ENCODE data around the gene CTSE.
"Not testable (repeated sequence)": the region's sequence is repeated elsewhere in the genome, so short reads cannot be mapped to it uniquely, and the experiment has no call there.

The CTSE gene

GRCh38 chr1:206000641-206001339 is 22.9 kb downstream of the CTSE start:
- DNase-seq (ENCODE audit: low read depth), result no peak
- no peak overlapping the region for H3K4me3 ChIP-seq (ENCODE audit: low read depth, low read length)

GRCh38 chr1:205998457-205999241 is 25.0 kb downstream of the CTSE start:
- no peak for DNase-seq (ENCODE audit: low read depth)
- H3K4me3 ChIP-seq (ENCODE audit: low read depth, low read length), result no peak overlapping the region

GRCh38 chr1:205996641-205997040 is 27.1 kb downstream of the CTSE start:
- not testable (repeated sequence) for H3K4me3 ChIP-seq (ENCODE audit: low read depth, low read length); DNase-seq (ENCODE audit: low read depth)

GRCh38 chr1:205994346-205994745 is 29.3 kb downstream of the CTSE start:
- no peak overlapping the region for H3K4me3 ChIP-seq (ENCODE audit: low read depth, low read length)
- no peak for DNase-seq (ENCODE audit: low read depth)

GRCh38 chr1:205993068-205993467 is 30.6 kb downstream of the CTSE start:
- no peak for DNase-seq (ENCODE audit: low read depth)
- no peak overlapping the region for H3K4me3 ChIP-seq (ENCODE audit: low read depth, low read length)

- DNase-seq (ENCODE audit: low read depth), result no peak
These were observed 31.3 kb downstream of the CTSE start for GRCh38 chr1:205992218-205992882.

DNA sequence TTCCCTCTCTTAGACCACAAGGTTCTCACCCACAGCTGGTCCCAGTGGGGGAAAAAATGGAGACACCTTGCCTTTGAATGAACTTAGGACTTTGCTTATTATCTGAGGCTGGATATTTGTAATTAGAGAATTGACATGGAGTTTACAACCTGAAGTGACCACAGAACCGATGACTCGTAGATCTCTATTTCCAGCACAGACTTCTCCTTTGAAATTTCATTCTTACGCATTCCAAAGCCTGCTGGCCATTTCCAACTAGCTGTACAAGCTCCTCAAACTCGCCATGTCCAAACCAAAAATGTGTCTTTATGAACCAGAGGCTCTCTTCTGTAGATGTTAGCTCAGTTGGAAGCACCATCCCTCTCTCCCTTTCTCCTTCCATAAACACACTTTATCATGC is 32.5 kb downstream of the CTSE start:
- no peak for DNase-seq (ENCODE audit: low read depth)
- H3K4me3 ChIP-seq (ENCODE audit: low read depth, low read length), result no peak overlapping the region

More at GRCh38 chr1:205992218-205992882, 31.3 kb downstream of the CTSE start:
- no peak overlapping the region for H3K4me3 ChIP-seq (ENCODE audit: low read depth, low read length)

DNA sequence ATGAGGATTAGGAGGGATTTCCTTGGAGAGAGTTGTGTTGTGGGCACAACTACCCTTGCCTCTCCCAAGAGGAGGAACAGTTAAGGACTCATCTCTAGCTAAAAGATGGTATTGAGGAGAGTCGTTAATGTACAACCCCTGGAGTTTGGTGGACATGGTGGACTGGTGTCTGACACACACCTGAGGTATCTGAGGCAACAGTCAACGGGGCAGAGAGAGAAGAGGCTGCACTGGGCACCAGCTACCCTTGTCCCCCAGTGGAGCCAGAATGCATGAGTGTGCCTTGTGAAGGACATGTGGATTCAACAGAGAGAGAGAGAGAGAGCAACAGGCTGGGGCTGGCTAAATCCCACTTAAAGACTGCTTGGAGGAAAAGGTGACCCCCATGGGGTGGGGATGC is 33.5 kb downstream of the CTSE start:
- H3K4me3 ChIP-seq (ENCODE audit: low read depth, low read length), result no peak overlapping the region
- no peak for DNase-seq (ENCODE audit: low read depth)

- H3K4me3 ChIP-seq (ENCODE audit: low read depth, low read length), result no peak overlapping the region
- DNase-seq (ENCODE audit: low read depth), result no peak
These were observed 33.9 kb downstream of the CTSE start for GRCh38 chr1:205989786-205990185.

GRCh38 chr1:205988585-205988995 is 35.1 kb downstream of the CTSE start:
- H3K4me3 ChIP-seq (ENCODE audit: low read depth, low read length), result no peak overlapping the region
- no peak for DNase-seq (ENCODE audit: low read depth)

- DNase-seq (ENCODE audit: low read depth), result no peak
- no peak overlapping the region for H3K4me3 ChIP-seq (ENCODE audit: low read depth, low read length)
These were observed 36.8 kb downstream of the CTSE start for GRCh38 chr1:205986861-205987260.

GRCh38 chr1:205986292-205986691 is 37.4 kb downstream of the CTSE start:
- no peak overlapping the region for H3K4me3 ChIP-seq (ENCODE audit: low read depth, low read length)
- DNase-seq (ENCODE audit: low read depth), result no peak

DNA sequence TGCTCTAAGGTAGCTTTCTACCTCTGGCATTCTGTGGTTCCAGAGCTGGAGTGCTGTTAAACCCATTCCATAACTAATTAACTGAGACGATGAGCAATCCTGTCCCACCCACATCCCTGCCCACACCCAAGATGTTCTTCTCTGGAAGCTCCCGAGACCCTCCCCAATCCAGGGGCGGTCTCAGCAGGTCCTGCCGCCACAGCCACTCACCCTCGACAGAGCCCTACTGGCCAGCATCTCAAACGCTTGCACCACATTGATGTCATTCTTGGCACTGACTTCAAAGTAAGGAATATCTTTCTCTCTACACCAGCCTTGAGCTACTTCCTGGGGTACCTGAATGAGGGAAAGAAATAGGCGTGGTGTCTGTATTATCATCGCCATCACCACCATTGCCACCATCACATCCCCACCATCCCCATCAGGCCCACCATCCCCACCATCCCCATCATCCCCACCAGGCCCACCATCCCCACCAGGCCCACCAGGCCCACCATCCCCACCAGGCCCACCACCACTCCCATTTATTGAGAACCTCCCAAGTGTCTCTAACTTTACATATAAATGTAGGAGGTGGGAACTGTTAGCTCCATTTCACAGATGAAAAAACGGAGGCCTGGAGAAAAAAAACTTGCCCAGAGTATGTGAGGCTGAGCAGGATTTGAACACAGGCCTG is 38.2 kb downstream of the CTSE start:
- no peak overlapping the region for H3K4me3 ChIP-seq (ENCODE audit: low read depth, low read length)
- DNase-seq (ENCODE audit: low read depth), result no peak

DNA sequence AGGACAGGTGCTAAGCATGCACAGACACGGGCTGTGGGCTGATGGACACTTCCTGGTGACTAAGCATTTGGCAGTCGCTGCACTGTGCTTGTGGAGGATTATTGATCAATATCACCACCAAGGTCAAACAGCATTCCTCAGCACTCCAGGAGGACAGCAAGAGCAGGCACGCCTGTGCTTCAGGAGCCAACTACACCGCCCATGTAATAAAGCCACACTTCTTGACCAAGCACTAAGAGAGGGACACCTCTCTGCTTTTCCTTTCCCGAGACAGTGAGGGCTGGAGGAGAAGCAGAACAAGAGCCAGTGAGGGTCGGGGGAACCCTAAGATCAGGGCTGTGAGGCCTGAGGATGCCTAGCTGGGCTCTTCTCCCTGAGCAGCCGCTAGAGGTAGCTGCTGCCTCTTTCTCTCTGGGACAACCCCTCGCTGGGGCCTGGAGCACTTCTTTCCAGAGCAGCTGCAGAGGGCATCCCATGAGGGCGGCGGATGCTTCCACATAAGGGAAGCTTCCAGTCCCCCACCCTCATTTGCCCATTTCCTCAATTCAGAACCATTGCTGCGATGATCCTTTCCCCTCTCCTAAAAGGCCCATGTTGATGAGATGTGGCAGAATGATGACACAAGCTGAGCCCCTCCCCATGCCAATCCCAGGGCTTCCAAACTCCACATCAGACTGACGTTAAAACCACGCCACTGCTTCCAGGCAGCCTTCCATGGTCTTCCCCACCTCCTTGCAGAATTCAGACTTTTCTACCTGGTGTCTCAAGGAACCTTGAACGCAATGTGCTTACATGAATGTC is 39.6 kb downstream of the CTSE start:
- H3K4me3 ChIP-seq (ENCODE audit: low read depth, low read length), result no peak overlapping the region
- DNase-seq (ENCODE audit: low read depth), result no peak

DNA sequence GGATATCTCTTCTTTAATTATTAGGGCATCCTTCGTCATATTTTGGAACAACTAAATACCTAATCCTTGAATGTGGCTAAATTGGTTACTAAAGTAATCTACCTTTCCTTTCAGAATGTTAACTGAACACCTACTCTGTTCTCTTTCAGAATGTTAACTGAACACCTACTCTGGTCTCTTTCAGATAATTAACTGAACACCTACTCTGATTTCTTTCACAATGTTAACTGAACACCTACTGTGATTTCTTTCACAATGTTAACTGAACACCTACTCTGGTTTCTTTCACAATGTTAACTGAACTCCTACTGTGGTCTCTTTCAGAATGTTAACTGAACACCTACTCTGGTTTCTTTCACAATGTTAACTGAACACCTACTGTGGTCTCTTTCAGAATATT is 42.4 kb downstream of the CTSE start:
- no peak for DNase-seq (ENCODE audit: low read depth)
- H3K4me3 ChIP-seq (ENCODE audit: low read depth, low read length), result no peak overlapping the region

GRCh38 chr1:205980237-205980870 is 43.3 kb downstream of the CTSE start:
- no peak for DNase-seq (ENCODE audit: low read depth)

GRCh38 chr1:205979301-205979700 is 44.4 kb downstream of the CTSE start:
- H3K4me3 ChIP-seq (ENCODE audit: low read depth, low read length), result no peak overlapping the region
- DNase-seq (ENCODE audit: low read depth), result no peak

More at GRCh38 chr1:205980237-205980870, 43.3 kb downstream of the CTSE start:
- H3K4me3 ChIP-seq (ENCODE audit: low read depth, low read length), result no peak overlapping the region

DNA sequence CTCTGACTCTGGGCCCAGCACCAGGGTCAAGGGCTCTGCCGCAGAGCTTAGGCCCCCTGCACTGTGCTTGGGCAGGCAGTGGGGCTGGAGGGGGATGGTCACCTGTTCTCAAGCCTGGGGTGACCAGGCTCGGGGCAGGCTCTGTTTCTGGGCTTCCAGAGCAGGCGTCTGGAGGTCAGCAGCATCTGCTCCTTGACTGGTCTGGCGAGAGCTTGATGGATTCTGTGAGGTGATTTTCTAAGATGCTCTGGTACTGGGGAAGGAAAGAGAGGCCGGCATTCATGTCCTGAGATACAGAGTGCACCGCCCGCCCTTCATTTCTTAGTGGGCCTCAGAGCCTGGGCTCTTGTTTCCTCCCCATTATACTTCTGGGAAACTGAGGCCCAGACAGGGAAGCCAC is 45.0 kb downstream of the CTSE start:
- DNase-seq (ENCODE audit: low read depth), result no peak
- no peak overlapping the region for H3K4me3 ChIP-seq (ENCODE audit: low read depth, low read length)
